GM12874 (cell line): Measurements from ENCODE around the gene TMED6.

ENCODE experiments used
- TF ChIP-seq, protein P1 (sequence below): IDR thresholded peaks from 2 replicates; pipeline ENCODE4 v1.5.1; 2011; ENCODE audit warnings: low read depth, mild to moderate bottlenecking, control low read depth, low read length, moderate library complexity; ENCODE audit not compliant: insufficient read depth

The TMED6 gene

GRCh38 chr16:69315486-69316311 is 35.9 kb downstream of the TMED6 start:
- TF ChIP-seq, protein P1, sequence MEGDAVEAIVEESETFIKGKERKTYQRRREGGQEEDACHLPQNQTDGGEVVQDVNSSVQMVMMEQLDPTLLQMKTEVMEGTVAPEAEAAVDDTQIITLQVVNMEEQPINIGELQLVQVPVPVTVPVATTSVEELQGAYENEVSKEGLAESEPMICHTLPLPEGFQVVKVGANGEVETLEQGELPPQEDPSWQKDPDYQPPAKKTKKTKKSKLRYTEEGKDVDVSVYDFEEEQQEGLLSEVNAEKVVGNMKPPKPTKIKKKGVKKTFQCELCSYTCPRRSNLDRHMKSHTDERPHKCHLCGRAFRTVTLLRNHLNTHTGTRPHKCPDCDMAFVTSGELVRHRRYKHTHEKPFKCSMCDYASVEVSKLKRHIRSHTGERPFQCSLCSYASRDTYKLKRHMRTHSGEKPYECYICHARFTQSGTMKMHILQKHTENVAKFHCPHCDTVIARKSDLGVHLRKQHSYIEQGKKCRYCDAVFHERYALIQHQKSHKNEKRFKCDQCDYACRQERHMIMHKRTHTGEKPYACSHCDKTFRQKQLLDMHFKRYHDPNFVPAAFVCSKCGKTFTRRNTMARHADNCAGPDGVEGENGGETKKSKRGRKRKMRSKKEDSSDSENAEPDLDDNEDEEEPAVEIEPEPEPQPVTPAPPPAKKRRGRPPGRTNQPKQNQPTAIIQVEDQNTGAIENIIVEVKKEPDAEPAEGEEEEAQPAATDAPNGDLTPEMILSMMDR, result no peak

GRCh38 chr16:69314534-69314933 is 37.1 kb downstream of the TMED6 start:
- TF ChIP-seq, protein P1, result no peak

DNA sequence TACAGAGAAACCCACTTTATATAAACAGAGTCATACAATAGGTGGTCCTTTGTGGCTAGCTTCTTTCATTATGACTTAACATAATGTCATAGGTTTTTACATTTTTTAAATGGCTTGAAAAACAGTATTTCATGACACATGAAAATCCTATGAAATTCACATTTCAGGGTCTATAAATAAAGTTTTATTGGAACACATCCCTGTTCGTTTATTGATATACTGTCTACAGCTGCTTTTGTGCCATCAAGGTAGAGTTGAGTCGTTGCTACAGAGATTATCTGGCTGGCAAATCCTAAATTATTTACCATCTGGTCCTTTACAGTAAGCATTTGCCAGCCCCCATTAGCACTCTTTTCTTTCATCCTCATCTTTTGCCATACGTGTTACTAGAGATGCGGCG is 38.1 kb downstream of the TMED6 start:
- TF ChIP-seq, protein P1, result no peak

- TF ChIP-seq, protein P1, result 0 out of 2 replicates have a peak, but pooled peaks have one; percentile 21
Measured at GRCh38 chr16:69311533-69312387, 39.8 kb downstream of the TMED6 start.

GRCh38 chr16:69310653-69311532 is 40.7 kb downstream of the TMED6 start, which contains the start of gene VPS4A:
Gene VPS4A (plus strand): TSS chr16:69311350. CDS start chr16:69311512, 162 bp downstream.
- TF ChIP-seq, protein P1, result peak; percentile 97

DNA sequence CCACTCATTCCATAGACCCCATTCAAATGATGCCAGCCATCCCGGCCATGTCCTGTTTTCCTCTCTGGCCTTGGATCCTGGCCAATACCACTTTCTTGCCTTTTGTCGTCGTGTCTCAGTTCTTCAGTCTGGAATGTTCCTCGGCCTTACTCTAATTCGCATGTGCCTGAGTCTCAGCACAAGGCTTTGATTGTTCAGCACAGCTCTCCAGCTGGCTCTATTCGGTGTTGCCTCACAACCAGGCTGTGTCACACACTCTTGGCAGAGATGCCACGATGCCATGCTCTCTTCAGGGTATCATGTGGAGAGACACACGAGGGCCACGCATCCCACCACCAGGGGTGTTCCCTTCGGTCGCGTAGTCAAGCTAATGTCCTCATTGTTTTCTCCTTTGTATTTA is 42.3 kb downstream of the TMED6 start:
- TF ChIP-seq, protein P1, result no peak
